Measurements from ENCODE around the gene WDR90. TPM values are rescaled to one million over a fixed set of nuclear protein-coding genes. Genes with fewer than 3 reads are reported as not detected.
A peak's percentile ranks its signal among the peaks of the same experiment; 100 is the strongest.

The WDR90 gene
- total and polyA plus RNA-seq, 2 experiments from 2014 or later: 8.2 to 16.5 TPM

- Histone ChIP-seq H3K4me3 (peak overlapping the region; percentile 86), H3K79me2 (ENCODE audit: insufficient read depth) (peaks cover 33% of the 10 kb centered on the region), H4K20me1 (ENCODE audit: insufficient read depth) (no peaks in the 10 kb centered on the region), H3K9ac (peak overlapping the region; percentile 94), H3K9me3 (ENCODE audit: low read depth) (no peaks in the 10 kb centered on the region), H3K9me2 (ENCODE audit: insufficient read depth) (no peaks in the 10 kb centered on the region), H3K4me1 (ENCODE audit: insufficient read depth) (no peaks in the 10 kb centered on the region; the same call in 1 of the 2 replicates), H3K27ac (peak overlapping the region; percentile 79), H3K27me3 (replicated peaks; ENCODE audit: insufficient read depth) (no peaks in the 10 kb centered on the region), H3K36me3 (ENCODE audit: low read depth) (no peaks in the 10 kb centered on the region), H2AFZ (peak overlapping the region; percentile 64), H3F3A (ENCODE audit: insufficient read depth) (no peaks in the 10 kb centered on the region), H3K4me2 (ENCODE audit: unreplicated experiment) (peak overlapping the region; percentile 97)
- no peak for TF ChIP-seq EZH2phosphoT487 (IDR thresholded peaks at IDR 0.05; ENCODE audit: insufficient read depth, low read depth)
- no peak for TF ChIP-seq EZH2 (IDR thresholded peaks at IDR 0.05; ENCODE audit: insufficient read depth, poor library complexity, severe bottlenecking)
- 14 to 19% methylated on average over 22 to 24 of the region's 24 CpGs for WGBS, 2 experiments (ENCODE audit: low coverage in 1 of 2, low lambda C conversion rate in 2 of 2, missing lambda C conversion rate in 2 of 2)
- DNase-seq: peak; percentile 61
- in situ Hi-C loops (cut with MboI): no loop called here
Measured at GRCh38 chr16:648071-648780, 939 bp upstream of the WDR90 start.

- DNase-seq: peak; percentile 59
- Histone ChIP-seq H4K20me1 (ENCODE audit: insufficient read depth) (no peaks in the 10 kb centered on the region), H3K9me3 (ENCODE audit: low read depth) (no peaks in the 10 kb centered on the region), H3K4me1 (ENCODE audit: insufficient read depth) (no peaks in the 10 kb centered on the region; the same call in 1 of the 2 replicates), H2AFZ (peak overlapping the region; percentile 64), H3K36me3 (ENCODE audit: low read depth) (no peaks in the 10 kb centered on the region), H3K4me3 (peak overlapping the region; percentile 86), H3K79me2 (ENCODE audit: insufficient read depth) (peaks cover 33% of the 10 kb centered on the region), H3K27ac (peak overlapping the region; percentile 79), H3K27me3 (replicated peaks; ENCODE audit: insufficient read depth) (no peaks in the 10 kb centered on the region), H3K9me2 (ENCODE audit: insufficient read depth) (no peaks in the 10 kb centered on the region), H3F3A (ENCODE audit: insufficient read depth) (no peaks in the 10 kb centered on the region), H3K9ac (peak overlapping the region; percentile 94), H3K4me2 (ENCODE audit: unreplicated experiment) (peak overlapping the region; percentile 97)
- in situ Hi-C loops (cut with MboI): no loop called here
- TF ChIP-seq EZH2 (IDR thresholded peaks at IDR 0.05; ENCODE audit: insufficient read depth, poor library complexity, severe bottlenecking) (no peak), EZH2phosphoT487 (IDR thresholded peaks at IDR 0.05; ENCODE audit: insufficient read depth, low read depth) (no peak)
- WGBS, 2 experiments (ENCODE audit: low coverage in 1 of 2, low lambda C conversion rate in 2 of 2, missing lambda C conversion rate in 2 of 2): 1 to 2% methylated on average over 16 to 32 of the region's 44 CpGs
Measured at GRCh38 chr16:649631-650030, 466 bp downstream of the WDR90 start.

GRCh38 chr16:651844-652243, 2.7 kb downstream of the WDR90 start:
- H3K27ac ChIP-seq: no peak overlapping the region
- no peak overlapping the region for H2AFZ ChIP-seq
- WGBS, 2 experiments (ENCODE audit: low coverage in 1 of 2, low lambda C conversion rate in 2 of 2, missing lambda C conversion rate in 2 of 2): 93% methylated on average over 21 to 22 of the region's 22 CpGs
- H3K4me3 ChIP-seq: no peak overlapping the region
- DNase-seq: no peak
- H3K9me3 ChIP-seq (ENCODE audit: low read depth): no peaks in the 10 kb centered on the region
- H3K9ac ChIP-seq: no peak overlapping the region
- H3K79me2 ChIP-seq (ENCODE audit: insufficient read depth): peaks cover 31% of the 10 kb centered on the region
- no peaks in the 10 kb centered on the region for H4K20me1 ChIP-seq (ENCODE audit: insufficient read depth)
- no peaks in the 10 kb centered on the region for H3F3A ChIP-seq (ENCODE audit: insufficient read depth)
- in situ Hi-C loops (cut with MboI): no loop called here
- no peaks in the 10 kb centered on the region; the same call in 1 of the 2 replicates for H3K4me1 ChIP-seq (ENCODE audit: insufficient read depth)
- no peaks in the 10 kb centered on the region for H3K27me3 ChIP-seq (replicated peaks; ENCODE audit: insufficient read depth)
- H3K36me3 ChIP-seq (ENCODE audit: low read depth): no peaks in the 10 kb centered on the region
- H3K4me2 ChIP-seq (ENCODE audit: unreplicated experiment): no peak overlapping the region
- no peaks in the 10 kb centered on the region for H3K9me2 ChIP-seq (ENCODE audit: insufficient read depth)
- TF ChIP-seq EZH2phosphoT487 (IDR thresholded peaks at IDR 0.05; ENCODE audit: insufficient read depth, low read depth): no peak
- no peak for TF ChIP-seq EZH2 (IDR thresholded peaks at IDR 0.05; ENCODE audit: insufficient read depth, poor library complexity, severe bottlenecking)

GRCh38 chr16:652454-653305, 3.5 kb downstream of the WDR90 start:
- Histone ChIP-seq H3K27ac (no peak overlapping the region), H3K4me1 (ENCODE audit: insufficient read depth) (no peaks in the 10 kb centered on the region; the same call in 1 of the 2 replicates), H3K27me3 (replicated peaks; ENCODE audit: insufficient read depth) (no peaks in the 10 kb centered on the region), H2AFZ (no peak overlapping the region), H3K36me3 (ENCODE audit: low read depth) (no peaks in the 10 kb centered on the region), H3F3A (ENCODE audit: insufficient read depth) (no peaks in the 10 kb centered on the region), H3K9ac (no peak overlapping the region), H3K4me3 (no peak overlapping the region), H3K9me2 (ENCODE audit: insufficient read depth) (no peaks in the 10 kb centered on the region), H3K9me3 (ENCODE audit: low read depth) (no peaks in the 10 kb centered on the region), H3K4me2 (ENCODE audit: unreplicated experiment) (no peak overlapping the region), H4K20me1 (ENCODE audit: insufficient read depth) (no peaks in the 10 kb centered on the region), H3K79me2 (ENCODE audit: insufficient read depth) (peaks cover 22% of the 10 kb centered on the region)
- TF ChIP-seq EZH2 (IDR thresholded peaks at IDR 0.05; ENCODE audit: insufficient read depth, poor library complexity, severe bottlenecking) (no peak), EZH2phosphoT487 (IDR thresholded peaks at IDR 0.05; ENCODE audit: insufficient read depth, low read depth) (no peak)
- WGBS, 2 experiments (ENCODE audit: low coverage in 1 of 2, low lambda C conversion rate in 2 of 2, missing lambda C conversion rate in 2 of 2): 75 to 79% methylated on average over 17 to 28 of the region's 28 CpGs
- DNase-seq: peak; percentile 24
- in situ Hi-C loops (cut with MboI): no loop called here

All from GM23248 (cell line).